Erythroblast (primary cell): ENCODE measurements around the gene RUNDC3A.

Source experiments
- GATA1 ChIP-seq: IDR thresholded peaks from 2 replicates; pipeline ENCODE4 v1.6.1; 2011; ENCODE audit warnings: low read depth, mild to moderate bottlenecking, control low read depth, low read length, moderate library complexity
- POLR2A ChIP-seq: IDR thresholded peaks from 2 replicates; pipeline ENCODE4 v1.6.1; 2011; ENCODE audit warnings: mild to moderate bottlenecking, low read length

DNA sequence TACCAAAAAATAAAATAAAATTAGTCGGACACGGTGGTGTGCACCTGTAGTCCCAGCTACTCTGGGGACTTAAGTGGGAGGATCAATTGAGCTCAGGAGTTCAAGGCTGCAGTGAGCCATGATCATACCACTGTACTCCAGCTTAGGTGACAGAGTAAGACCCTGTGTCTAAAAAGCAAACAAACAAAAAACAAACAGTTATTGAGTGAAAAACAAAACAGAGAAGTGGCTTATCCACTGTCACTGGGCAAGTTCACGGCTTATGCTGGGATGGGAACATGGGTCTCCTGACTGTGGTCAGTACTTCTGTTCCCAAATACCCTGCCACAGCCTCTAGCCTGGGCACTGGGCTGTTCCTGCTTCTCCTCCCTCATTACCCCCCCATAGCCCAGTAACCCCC lies 27.2 kb downstream of the RUNDC3A start:
- TF ChIP-seq POLR2A (no peak), GATA1 (no peak)
